Renal cortex interstitium (tissue), 11 donors: Measurements from ENCODE around the gene ELOVL5. TPM values are rescaled to one million over a fixed set of nuclear protein-coding genes. Genes with fewer than 3 reads are reported as not detected.
"Not testable (repeated sequence)": the region's sequence is repeated elsewhere in the genome, so short reads cannot be mapped to it uniquely, and the experiment has no call there.

ENCODE experiments used
- DNase-seq, 11 donors: peaks; one replicate each; pipeline ENCODE4 v3.0.0-alpha.2; 2013; ENCODE audit warnings: low read depth in 9 of 11, low spot score in 4 of 11; ENCODE audit errors: extremely low read depth in 1 of 11
- polyA plus RNA-seq, 3 donors: library from polyadenylated mRNA; unstranded; fragments of 120-200 nt; gene quantifications; one replicate each; pipeline ENCODE4 v1.2.1, GENCODE V29; 2013; ENCODE audit not compliant: insufficient read length in 3 of 3

Gene ELOVL5
- polyA plus RNA-seq, 3 donors: 76.5 to 90.7 (median 77.9) TPM

DNA sequence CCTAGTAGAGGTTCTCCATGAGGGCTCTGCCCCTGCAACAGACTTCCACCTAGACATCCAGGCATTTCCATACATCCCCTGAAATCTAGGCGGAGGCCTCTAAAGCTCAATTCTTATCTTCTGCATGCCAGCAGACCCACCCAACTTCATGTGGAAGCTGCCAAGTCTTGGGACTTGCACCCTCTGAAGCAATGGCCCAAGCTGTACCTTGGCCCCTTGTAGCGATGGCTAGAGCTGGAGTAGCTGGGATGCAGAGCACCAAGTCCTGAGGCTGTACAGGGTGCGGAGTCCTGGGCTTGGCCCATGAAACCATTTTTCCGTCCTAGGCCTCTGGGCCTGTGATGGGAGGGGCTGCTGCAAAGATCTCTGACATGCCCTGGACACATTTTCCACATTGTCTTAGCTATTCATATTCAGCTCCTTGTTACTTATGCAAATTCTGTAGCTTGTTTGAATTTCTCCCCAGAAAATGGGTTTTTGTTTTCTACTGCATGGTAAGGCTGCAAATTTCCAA lies 17.4 kb upstream of the ELOVL5 start:
- DNase-seq: no peak

DNA sequence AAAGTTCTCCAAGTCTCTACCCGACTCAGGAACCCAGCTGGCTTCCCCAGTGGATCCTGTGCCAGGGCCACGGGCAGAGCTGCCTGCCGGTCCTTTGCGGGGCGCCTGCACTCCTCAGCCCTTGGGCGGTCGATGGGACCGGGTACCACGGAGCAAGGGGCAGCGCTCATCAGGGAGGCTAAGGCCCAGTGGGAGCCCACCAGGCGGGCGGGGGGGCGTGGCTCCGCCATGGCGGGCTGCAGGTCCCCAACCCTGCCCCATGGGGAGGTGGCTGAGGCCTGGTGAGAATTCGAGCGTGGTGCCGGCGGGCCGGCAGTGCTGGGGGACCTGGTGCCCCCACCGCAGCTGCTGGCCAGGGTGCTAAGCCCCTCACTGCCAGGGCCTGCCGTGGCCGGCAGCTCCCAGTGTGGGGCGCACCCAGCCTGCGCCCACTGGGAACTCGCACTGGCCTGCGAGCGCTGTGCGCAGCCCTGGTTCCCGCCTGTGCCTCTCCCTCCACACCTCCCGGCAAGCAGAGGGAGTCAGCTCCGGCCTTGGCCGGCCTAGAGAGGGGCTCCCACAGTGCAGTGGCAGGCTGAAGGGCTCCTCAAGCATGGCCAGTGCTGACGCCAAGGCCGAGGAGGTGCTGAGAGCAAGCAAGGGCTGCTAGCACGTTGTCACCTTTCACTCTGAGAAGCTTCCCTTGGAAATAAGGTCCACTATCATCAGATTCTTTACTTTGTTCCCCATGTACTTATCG lies 14.8 kb upstream of the ELOVL5 start:
- DNase-seq: no peak

DNA sequence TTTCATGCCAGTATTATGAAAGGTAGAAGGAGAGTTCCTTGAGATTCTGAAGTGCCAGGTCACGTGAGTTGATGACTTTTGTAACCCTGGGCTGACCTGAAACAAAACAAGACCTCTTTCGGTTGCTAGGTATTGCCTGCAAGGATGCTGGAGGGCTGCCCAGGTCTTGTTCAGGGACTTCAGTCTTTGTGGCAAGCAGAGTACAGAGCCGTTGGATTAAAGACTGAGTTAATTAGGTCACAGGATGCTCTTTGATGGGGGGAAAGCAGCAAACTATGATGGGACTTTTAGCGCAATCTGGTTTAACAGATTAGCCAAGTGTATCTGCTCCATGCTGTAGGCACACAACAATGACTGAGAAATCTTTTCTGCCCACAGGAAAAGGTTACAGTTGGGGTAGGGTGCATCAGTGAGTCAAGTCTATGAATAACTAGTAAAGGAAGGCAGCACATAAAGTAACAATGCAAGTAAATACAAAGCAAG lies 12.8 kb upstream of the ELOVL5 start:
- no peak for DNase-seq

DNA sequence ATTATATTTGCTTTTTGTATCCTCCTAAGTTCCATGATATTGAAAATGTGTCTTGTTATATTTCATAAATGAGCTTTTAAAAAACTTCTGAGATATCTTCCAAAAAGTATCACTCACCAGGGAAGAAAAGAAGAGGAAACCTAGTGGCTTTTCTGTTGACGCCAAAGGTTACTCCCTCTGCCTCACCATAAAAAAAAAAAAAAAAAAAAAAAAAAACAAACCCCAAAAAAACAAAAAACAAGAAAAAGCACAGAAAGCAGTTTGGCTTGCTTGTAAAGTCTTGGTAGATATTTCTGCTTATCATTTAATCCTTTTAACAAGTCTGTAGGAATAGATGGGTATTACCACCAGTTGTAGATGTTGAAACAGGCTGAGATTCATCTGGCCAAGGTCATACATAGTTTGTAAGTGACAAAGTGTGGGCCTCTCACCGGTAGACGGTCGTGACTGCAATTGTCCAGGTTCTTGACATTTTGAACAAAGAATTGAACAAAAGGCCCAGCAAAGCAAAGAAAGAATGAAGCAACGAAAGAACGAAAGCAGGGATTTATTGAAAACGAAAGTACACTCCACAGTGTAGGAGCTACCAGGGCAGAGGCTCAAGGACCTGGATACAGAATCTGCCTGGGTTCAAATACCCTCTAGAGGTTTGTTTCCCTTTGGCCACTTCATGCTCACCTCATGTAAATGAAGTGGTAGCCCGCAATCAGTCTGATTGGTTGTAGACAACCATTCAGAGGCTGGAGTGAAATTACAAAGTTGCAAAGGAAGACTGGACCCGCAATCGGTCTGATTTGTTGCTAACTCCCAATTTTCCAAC lies 11.6 kb upstream of the ELOVL5 start:
- peak in 2 of 11 donors; percentile 29 to 30 for DNase-seq

DNA sequence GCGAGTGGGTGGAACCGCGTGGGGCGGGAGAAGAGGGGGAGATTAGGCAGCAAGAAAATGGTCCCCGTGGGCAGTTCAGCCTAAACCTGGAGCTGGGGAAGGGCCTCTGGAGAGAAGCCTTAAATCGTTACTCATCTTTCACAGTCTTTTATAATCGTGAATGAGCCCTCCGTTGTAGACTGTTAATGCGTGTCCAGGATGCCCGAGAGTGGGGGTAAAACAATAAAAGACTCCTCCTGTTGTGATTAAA lies 11.0 kb upstream of the ELOVL5 start:
- no peak for DNase-seq

DNA sequence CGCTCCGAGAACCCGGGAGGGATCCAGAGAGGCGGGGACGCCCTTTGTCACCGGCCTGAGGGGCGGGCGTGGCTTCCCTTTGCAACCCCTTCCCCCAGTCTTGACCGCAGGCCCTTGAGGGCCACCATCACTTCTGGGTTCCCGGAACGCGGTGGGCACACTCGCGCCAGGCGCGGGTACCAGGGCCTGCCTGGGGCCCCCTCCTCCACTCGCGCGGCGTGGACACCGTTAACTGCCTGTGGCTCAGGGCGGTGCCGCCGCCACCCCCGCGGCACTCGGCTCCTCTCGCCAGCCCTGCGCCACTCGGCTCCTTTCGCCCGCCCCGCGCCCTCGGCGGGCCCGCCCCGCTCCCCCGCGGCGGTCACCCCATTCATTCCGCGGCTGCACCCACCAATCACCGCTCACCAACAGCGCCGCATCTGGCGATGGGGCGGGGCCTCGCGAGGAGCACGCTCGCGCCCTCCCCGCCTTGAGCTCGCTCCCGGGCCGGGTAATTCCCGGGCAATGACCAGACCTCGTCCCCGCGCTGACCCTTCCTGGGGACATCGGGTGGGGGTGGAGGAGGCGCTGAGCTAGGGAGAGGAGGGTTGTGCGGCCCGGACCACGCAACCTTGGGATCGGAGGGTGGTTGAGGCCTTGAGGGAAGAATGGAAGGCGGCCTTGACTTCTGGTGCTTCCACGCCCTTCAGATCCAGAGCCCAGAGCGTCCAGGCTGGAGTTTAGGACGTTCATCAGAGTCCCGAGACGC lies 10.5 kb upstream of the ELOVL5 start:
- peak; percentile 82 to 95 (median 93) for DNase-seq

DNA sequence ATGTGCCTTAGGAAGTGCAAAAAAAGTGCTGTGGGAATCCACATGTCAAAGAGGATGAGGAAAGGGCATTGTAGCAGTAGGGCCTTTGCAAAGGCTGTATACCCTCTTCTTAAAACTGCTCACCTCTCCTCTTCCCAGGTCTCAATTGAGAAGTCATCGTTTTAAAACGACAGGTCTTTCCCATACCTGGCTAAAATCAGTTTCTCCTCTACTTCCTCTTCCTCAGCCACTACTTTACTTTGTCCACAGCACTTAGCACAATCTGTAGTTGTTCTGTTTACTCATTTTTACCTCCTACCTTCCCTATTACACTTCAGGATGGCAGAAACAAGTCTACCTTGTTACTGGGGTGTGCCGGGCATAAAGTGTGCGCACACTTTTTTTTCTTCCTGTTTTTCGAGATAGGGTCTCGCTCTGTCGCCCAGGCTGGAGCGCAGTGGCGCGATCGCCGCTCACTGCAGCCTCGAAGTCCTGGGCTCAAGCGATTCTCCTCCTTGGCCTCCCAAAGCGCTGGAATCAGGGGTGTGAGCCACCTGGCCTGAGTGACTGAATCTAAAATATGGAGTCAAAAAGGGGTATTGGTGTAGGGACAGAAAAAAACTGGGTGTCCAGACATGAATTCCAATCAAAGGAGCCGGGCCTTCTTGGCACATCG lies 9.8 kb upstream of the ELOVL5 start:
- DNase-seq: peak in 3 of 11 donors; percentile 48 to 58 (median 55)

DNA sequence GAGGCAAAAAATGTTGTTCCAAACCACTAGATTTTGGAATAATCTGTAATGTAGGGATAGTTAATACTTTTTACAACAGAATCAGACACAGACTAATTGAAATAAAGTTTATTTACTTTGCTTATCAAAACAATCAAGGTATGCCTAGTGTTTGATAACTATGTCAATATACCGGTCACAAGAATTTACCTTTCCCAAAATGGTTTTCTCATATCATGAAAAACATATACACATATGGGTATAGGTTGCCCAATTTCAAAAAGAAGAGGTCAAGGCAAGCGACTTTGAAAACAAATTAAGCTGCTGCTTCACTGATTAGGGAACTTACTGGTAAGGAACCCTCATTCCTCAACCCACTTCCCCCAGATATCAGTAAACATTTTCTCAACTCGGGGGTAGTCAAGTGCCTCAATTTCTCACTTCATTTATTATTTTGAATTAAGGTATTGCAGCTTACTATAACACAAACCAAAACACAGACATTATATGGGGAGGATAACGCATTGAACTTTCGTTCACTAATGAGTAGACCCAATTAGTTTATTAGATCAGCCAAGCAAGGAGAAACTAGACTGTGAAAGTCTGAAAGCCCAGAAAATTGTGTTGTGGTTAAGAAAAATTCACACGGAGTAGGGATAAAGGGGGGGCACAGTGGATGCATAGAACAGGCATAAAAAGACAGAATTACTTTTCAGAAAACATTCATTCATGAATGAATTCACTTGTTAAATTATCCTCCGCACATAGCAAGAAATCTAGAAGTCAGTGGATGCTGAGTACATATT lies 9.0 kb upstream of the ELOVL5 start:
- no peak for DNase-seq

DNA sequence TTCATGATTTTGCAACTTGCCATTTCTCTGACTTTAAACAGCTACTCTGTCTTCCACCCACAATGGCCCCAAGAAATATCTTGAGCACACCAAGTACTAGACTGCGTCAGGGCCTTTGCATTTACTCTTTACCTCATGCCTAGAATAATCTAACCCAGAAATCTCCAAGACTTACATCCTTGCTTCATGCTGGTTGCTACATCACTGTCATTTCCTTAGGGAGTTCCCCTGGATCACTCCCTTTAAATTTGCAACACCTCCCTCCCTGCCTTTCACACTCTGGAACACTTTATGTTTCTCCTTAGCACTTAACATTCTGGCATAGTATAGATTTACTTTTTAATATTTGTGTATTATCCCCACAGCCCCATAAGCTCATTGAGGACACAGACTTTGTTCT lies 4.9 kb upstream of the ELOVL5 start:
- no peak for DNase-seq

DNA sequence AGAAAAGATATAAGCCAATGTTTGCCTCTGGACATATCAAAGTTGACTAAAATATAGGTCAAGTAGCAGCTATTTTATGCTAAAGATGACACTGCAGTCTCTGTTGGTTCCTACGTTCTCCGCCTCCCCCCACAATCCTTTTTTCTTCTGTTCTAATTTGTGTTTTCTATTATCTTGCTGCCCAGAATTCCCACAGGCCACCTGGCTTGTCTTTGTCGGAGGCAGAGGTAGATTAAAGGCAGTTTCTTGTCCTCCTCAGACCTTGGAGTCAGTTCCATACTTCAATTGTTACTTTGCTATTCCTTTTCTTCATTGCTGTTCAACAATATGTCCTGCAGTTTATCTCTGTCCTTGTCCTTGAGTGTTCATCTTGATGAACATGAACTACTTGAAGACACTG lies 3.6 kb upstream of the ELOVL5 start:
- DNase-seq: no peak

DNA sequence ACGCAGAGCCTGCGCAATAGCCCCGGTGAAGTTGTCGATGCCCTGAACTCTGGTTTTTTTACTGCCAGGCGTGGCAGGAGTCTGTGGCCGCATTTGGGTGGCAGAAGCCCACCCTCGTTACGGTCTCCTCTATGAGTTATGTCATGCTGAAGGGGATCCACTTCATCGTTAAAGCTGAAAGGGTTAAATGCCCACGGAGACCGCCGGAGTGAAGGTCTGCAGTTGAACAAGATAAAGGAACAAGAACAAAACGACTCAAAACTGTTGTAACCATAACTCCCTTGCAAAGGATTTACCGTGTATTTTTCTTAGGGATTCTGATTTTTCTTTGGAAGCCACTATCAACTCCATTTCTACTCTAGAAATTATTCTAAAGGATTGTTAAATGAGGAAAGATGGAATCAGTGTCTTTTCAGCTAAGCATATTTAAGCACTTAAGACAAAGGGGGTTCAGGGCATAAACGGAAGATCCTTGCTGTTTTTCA lies 501 bp upstream of the ELOVL5 start:
- DNase-seq: no peak

DNA sequence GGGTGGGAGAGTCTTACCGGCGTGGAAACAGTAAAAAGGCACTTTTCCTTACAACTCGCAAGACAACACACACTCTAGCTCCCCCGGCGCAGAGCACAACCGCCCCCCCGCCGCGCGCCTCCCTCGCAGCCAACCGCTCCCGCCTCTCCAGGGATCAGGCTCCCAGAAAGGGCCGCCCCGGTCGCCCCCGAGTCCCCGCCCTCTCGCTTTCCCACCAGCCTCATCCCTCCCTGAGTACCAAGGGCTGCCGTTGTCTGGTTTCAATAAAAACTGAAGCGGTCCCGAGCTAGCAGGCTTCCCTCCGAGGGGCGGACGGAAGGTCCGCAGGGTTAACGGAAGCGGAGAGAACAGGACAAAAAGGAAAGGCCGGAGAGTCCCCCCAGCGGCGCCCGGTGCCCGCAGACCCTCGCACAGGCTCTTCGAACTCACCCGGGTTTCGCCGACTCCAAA lies 804 bp downstream of the ELOVL5 start:
- peak in 9 of 11 donors; percentile 37 to 72 (median 64) for DNase-seq

DNA sequence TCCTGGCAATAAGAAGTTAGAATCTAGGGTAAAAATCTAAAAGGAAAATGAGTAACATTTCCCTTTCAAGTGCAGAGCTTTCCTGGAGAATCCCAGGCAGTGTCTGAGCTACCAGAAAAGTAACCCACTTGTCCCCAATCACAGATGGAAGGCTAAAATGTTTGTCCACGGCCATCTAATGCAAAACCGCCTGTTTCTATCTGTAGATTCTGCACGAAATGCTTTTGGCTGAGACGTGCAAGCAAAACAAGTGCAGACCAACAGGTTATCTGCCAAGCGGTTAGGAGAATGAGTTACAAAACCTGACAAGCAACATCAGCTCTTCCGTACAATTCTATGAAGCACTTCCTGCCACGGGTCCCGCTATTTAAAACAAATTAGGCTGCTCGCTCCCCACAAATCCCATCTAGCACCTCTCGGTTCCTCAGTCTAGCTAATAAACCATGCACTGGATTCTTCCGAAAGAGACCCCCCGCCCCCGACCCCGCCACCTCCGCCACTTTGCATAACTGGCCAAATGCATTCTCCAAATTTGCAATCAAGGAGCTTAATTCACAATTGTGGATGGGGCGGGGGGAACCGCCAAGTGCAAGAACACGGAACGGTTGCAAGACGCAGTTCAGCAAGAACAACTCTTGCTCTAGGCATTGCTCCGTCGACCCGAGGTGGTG lies 1.4 kb downstream of the ELOVL5 start:
- DNase-seq: peak in 5 of 11 donors; percentile 13 to 28 (median 21)

DNA sequence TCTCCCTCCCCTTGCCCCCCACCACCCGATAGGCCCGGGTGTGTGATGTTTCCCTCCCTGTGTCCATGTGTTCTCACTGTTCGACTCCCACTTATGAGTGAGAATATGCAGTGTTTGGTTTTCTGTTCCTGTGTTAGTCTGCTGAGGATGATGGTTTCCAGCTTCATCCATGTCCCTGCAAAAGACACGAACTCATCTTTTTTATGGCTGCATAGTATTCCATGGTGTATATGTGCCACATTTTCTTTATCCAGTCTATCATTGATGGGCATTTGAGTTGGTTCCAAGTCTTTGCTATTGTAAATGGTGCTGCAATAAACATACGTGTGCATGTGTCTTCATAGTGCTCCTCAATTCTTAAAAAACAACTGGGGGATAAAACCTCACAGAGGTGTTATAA lies 2.7 kb downstream of the ELOVL5 start:
- not testable (repeated sequence) for DNase-seq

DNA sequence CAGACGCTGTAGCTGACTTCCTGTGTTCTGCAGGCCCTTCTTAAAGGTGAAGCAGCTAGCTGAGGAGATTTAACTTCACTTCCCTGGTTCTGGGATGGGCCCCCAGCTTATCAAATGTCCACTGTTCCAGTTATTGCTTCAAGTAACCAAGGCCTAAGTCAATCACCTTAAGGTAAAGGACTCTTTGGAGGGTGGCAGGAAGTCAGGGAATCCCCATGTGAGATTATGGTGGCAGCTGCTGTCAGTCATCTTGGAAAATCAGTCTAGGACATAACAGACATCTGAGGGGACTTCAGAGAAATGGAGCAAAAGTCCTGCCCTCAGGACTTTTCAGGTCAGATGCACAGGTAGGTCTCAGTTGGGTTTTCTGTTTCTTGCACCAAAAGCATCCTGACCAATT lies 3.8 kb downstream of the ELOVL5 start:
- no peak for DNase-seq

DNA sequence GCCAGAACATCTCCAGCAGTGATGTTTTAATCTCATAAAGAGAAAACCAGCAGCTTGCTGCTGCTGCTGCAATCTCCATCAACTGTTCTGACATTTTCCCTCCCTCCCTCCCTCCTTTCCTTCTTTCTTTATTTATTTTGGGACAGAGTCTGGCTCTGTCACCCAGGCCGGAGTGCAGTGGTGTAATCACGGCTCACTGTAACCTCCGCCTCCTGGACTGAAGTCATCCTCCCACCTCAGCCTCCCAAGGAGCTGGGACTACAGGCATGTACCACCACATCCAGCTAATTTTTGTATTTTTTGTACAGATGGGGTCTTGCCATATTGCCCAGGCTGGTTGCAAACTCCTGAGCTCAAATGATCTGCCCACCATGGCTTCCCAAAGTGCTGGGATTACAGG lies 5.7 kb downstream of the ELOVL5 start:
- DNase-seq: no peak

DNA sequence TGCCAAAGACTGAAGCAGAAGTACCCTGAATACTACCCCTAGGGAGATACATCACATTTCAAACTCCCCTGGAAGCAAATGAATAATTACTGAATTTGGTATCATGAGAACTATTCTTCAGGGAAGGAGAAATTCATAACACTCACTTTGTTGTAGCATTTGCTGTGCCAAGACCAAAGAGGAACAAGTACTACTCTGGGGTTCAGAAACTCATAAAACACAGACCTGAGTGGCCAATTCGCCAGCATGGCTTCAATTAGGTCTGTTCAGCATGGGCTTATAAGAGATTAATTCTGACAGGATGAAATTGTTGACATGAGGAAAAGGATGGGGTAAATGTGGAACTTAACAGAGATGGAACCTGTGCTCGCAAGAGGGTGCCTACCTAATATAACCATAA lies 6.5 kb downstream of the ELOVL5 start:
- no peak for DNase-seq

DNA sequence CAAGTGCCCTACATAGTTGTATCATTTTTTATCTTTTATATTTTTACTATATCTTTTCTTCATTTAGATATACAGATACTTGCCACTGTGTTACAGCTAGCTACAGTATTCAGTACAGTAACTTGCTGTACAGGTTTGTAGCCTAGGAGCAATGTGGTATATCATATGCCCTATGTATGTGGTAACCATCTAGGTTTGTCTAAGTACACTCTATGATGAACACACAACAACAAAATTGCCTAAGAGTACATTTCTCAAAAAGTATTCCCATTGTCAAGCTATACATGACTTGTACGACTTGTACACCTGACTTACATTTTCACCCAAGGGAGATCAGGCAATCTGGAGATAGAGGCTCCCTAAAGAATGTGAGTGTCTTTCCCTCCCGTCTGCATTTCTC lies 8.2 kb downstream of the ELOVL5 start:
- no peak for DNase-seq
